CD1c-positive myeloid dendritic cell (primary cell): ENCODE measurements around the gene COL6A3.
"Not testable (repeated sequence)": the region's sequence is repeated elsewhere in the genome, so short reads cannot be mapped to it uniquely, and the experiment has no call there.

Source experiments
- DNase-seq: peaks from one replicate; pipeline ENCODE4 v3.0.0-alpha.2; 2016; ENCODE audit errors: extremely low spot score

The COL6A3 gene

DNA sequence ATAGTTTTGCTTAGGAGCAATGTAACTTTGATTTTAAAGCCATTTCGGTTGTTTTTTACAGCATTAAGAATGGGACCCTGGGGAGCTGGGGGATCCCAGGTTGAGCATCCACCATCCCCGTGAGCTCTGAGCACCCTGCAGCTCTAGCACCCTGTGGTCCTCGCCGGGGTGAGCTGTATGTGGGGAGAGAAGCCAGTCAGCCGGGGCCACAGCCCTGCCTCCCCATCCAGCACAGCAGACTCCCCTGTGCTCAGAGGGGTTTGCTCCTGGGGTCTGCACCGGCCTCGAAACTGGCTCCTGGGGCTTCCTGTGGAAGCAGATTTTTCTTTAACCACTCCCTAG, 1.3 kb downstream of the COL6A3 start:
- no peak for DNase-seq

DNA sequence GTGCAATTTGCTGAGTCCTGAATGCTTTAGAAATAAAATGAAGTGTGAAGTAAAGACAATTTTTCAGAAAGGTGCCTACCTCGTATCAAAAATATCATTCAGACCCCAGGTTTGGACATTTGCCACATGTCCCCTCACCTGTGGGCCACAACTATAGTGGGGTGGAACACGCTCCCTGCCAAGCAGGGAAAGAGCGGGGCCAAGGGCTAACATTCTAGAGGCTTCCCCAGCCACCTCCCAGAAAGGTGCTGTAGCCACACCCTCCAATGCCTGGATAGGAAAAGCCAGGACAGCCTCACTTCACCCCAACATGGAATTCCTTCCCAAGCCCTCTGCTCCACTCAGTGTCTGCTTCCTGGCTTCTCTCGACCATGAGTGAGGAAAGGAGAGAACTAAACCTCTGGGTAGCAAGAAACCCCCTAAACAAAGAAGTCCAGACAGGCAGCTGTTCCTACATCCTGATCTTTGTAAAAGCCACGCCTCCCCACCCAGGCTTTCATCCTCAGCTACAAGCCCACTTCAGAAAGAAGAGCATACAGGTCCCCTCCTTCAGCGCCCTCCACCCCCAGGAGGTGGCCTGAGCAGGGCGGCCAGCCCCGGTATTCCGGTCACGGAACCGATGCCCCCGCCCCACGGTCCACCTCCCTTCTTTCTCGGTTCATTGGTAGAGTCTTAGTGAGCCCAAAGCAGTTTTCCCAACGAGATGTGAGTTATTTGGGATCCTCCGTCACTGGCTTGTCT, 2.1 kb downstream of the COL6A3 start:
- DNase-seq, result no peak

- no peak for DNase-seq
Measured at GRCh38 chr2:237411092-237411601, 2.8 kb downstream of the COL6A3 start.

- not testable (repeated sequence) for DNase-seq
Measured at GRCh38 chr2:237409263-237409662, 4.7 kb downstream of the COL6A3 start.

GRCh38 chr2:237408335-237409000, 5.5 kb downstream of the COL6A3 start:
- no peak for DNase-seq

GRCh38 chr2:237407700-237408099, 6.3 kb downstream of the COL6A3 start:
- DNase-seq, result no peak

DNA sequence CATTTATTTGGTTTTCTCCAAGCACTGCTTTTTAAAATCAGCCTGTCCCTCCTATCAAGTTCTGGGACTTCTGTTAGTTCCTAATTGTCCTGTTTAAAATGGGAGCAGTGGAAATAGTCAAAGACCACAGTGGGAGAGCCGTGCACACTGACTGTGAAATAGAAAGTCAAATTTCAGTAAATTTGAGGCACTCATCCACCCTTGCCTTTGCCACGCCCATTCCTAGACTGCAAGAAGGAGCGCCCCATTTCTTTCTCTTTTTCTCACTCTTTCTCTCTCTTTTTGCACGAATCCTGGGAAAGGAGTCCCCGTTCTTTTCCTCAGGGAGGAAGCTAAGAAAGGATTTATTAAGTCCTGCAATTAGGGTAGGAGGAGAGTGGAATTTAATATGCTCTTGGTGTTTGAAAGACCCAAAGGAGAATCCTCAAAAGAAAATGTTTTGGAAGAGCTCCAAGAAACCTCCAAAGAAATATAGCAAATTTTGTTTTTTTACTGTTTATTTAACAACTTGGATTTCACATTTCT, 7.5 kb downstream of the COL6A3 start:
- no peak for DNase-seq

DNA sequence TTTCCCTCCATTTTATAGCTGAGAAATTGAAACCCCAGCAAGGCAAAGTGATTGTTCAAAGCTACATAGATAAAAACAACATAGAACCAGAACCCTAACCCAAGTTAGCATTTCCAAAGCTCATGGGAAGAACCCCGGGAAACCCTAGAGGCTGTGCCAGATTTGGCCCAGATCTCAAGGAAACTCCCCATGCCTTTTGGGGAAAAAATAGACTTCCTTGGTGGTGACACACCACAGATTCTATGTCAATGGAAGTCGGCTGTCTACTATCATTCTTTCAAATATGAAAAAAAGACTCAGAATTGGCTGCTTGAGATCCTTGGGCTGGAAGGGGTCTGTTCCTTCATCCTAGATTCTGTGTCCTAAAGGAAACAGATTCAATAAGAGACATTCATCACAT, 8.4 kb downstream of the COL6A3 start:
- no peak for DNase-seq

- DNase-seq, result no peak
Measured at GRCh38 chr2:237405006-237405559, 8.9 kb downstream of the COL6A3 start.

- DNase-seq, result no peak
Measured at GRCh38 chr2:237404413-237404812, 9.6 kb downstream of the COL6A3 start.

- no peak for DNase-seq
Measured at GRCh38 chr2:237403024-237403882, 10.7 kb downstream of the COL6A3 start.

DNA sequence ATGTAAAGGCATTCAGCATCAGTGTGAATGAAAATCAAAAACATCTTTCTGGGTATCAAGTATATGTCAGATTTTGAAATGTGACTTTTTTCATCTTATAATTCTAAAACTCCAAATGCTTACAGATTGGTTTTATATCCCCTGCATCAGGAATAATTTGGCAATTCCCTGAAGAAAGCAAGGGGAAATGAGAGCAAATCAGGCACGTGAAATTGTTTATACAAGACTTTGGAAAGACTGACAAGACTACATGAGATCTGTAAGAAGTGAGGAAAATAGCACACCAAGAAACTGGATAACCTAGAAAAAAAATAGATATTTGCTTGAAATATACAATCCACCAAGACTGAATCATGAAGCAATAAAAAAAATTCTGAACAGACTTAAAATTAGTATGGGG, 13.8 kb downstream of the COL6A3 start:
- no peak for DNase-seq

- no peak for DNase-seq
Measured at GRCh38 chr2:237397072-237397471, 16.9 kb downstream of the COL6A3 start.

DNA sequence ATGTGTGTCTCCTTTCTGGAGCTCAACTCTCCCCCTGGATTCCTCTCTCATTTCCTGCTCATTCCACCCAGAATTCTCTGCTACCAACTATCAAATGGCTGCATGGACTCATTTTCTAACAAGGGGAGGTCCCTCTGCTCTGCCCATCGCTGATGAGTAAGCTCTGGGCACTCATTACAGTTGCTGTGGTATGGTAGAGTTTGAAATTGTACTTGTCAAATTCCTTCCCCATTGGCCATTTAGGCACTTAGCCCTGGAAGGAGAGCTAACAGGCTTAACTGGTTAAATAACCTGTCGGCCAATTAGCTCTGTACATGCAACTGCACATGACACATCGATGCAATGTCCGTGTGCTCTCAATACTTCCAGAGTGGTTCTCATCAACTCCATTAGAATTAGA, 20.4 kb downstream of the COL6A3 start:
- DNase-seq, result no peak

DNA sequence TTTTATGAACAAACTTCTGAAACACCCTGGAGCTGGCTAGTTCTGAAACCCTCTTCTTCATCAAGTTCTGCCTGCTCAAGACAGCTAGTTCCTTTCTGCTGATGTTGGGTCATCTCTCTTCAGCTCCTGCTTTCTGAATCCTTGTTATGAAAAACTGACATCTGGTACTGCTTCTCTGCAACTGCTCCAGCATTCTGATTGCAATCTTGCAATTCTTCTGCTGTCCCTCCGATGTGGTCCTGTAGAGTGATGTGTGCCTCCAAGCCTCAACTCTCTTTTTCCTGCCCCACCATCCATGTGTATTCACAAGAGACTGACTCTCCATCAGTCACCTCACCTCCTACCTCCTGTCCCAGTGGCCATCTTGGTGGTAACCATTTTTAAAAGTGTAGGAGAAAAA, 21.8 kb downstream of the COL6A3 start:
- DNase-seq, result no peak

GRCh38 chr2:237391140-237391539, 22.8 kb downstream of the COL6A3 start:
- DNase-seq, result no peak

DNA sequence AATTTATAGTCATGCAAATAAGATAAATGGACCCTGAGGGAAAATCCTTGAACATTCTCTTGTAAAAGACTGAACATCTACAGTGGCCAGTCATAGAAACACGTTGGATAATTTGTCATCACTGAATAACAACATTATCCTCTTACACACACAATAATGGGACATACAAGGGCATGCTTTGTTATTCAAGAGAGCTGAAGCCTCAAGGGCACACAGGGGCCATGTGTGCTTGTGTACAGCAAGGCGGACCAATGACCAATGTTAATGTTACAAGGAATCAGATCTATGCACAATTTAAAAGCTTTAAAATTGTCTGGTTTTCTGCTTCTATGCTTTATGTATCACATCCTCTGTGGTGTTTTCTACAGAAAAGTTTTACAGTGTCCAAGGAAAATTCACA, 23.7 kb downstream of the COL6A3 start:
- no peak for DNase-seq

DNA sequence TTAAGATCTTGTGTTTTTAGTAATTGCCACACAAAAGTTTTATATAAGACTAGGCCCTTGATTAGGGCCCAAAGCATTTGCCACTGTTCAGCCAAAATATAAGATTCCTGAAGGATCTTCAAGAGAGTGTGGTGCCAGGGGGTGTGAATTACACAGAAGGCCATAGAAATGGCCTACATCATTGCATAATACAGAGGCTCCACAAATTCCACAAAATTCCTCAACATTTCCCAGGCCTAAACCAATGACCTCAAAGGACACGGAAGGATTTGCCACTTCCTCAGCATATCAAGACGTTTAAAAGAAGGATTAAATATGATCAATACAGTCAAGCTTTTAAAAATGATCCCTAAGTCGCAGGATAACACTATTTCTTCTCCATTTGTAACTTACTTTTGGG, 24.1 kb downstream of the COL6A3 start:
- DNase-seq, result no peak

GRCh38 chr2:237388036-237388435, 25.9 kb downstream of the COL6A3 start:
- DNase-seq, result no peak

DNA sequence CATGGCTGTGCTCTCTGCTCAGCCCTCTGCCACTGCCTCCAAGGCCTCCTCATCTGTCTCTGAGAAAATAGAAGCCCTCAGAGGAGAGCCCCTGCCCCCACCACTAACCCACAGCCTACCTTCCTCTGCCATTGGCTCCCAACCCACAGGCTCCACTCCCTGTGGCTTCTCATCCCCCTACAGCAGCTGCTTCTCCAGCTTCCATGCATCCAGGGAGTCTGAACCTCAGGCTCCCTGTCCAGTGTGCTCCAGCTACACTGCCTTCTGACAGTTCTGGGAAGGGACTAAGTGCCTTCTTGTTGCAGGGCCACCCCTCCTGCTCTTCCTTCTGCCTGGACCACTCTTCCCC, 29.3 kb downstream of the COL6A3 start:
- DNase-seq, result no peak

- DNase-seq, result no peak
Measured at GRCh38 chr2:237383991-237384671, 29.8 kb downstream of the COL6A3 start.

- DNase-seq, result no peak
Measured at GRCh38 chr2:237380768-237381167, 33.2 kb downstream of the COL6A3 start.
